ENCODE results near the gene BMX.

BMX gene

GRCh38 chrX:15579778-15580747 is 79.5 kb downstream of the BMX start:
- Histone ChIP-seq H3K4me3 (no peak overlapping the region), H3K27ac (peak overlapping the region in 1 of 2 donors; percentile 42)
- TF ChIP-seq CTCF (IDR thresholded peaks at IDR 0.05), result no peak
- no peak for DNase-seq (ENCODE audit: low spot score)

- TF ChIP-seq CTCF (IDR thresholded peaks at IDR 0.05), result no peak
- H3K27ac ChIP-seq, result no peak overlapping the region
Measured at GRCh38 chrX:15594371-15594770, 93.8 kb downstream of the BMX start.

GRCh38 chrX:15598026-15598425 is 97.4 kb downstream of the BMX start:
- DNase-seq (ENCODE audit: low spot score), result no peak
- Histone ChIP-seq H3K27ac (no peak overlapping the region), H3K4me3 (no peak overlapping the region)
- TF ChIP-seq CTCF (IDR thresholded peaks at IDR 0.05), result no peak

More at GRCh38 chrX:15594371-15594770, 93.8 kb downstream of the BMX start:
- DNase-seq (ENCODE audit: low spot score), result no peak
- H3K4me3 ChIP-seq, result no peak overlapping the region

- DNase-seq (ENCODE audit: low spot score), result no peak
- Histone ChIP-seq H3K27ac (no peak overlapping the region), H3K4me3 (no peak overlapping the region)
- no peak for TF ChIP-seq CTCF (IDR thresholded peaks at IDR 0.05)
Measured at GRCh38 chrX:15599461-15599860, 98.9 kb downstream of the BMX start.

GRCh38 chrX:15600049-15600448 is 99.4 kb downstream of the BMX start:
- no peak for DNase-seq (ENCODE audit: low spot score)
- TF ChIP-seq CTCF (IDR thresholded peaks at IDR 0.05), result no peak
- Histone ChIP-seq H3K4me3 (no peak overlapping the region), H3K27ac (no peak overlapping the region)

GRCh38 chrX:15600745-15601144 is 100.1 kb downstream of the BMX start, which contains the start of gene ACE2:
TSS of gene ACE2 (minus strand) at chrX:15600960. CDS start at chrX:15600911, 49 bp downstream.
- DNase-seq (ENCODE audit: low spot score), result no peak
- TF ChIP-seq CTCF (IDR thresholded peaks at IDR 0.05), result no peak
- Histone ChIP-seq H3K27ac (no peak within 1 kb of the TSS), H3K4me3 (no peak within 1 kb of the TSS)

- Histone ChIP-seq H3K27ac (no peak overlapping the region), H3K4me3 (no peak overlapping the region)
- DNase-seq (ENCODE audit: low spot score), result no peak
- no peak for TF ChIP-seq CTCF (IDR thresholded peaks at IDR 0.05)
Measured at GRCh38 chrX:15601932-15602331, 101.3 kb downstream of the BMX start.
